ENCODE results near the gene RC3H1.

- TF ChIP-seq CTCF (IDR thresholded peaks at IDR 0.05) (no peak), REST (IDR thresholded peaks at IDR 0.05) (no peak), EP300 (IDR thresholded peaks at IDR 0.05) (no peak), HMGXB4 (CRISPR knock-in tag; IDR thresholded peaks at IDR 0.05; ENCODE audit: borderline replicate concordance) (no peak), EHMT2 (IDR thresholded peaks at IDR 0.05; ENCODE audit: low read depth) (no peak), NR3C1 (IDR thresholded peaks at IDR 0.05) (no peak), POLR2AphosphoS2 (conservative IDR thresholded peaks at IDR 0.05; ENCODE audit: low read length) (no peak), RFX5 (IDR thresholded peaks at IDR 0.05) (no peak), POLR2A (IDR thresholded peaks at IDR 0.05; ENCODE audit: low read length) (no peak), TFCP2L1 (CRISPR knock-in tag; IDR thresholded peaks at IDR 0.05) (no peak), USF2 (IDR thresholded peaks at IDR 0.05) (no peak), RAD21 (conservative IDR thresholded peaks at IDR 0.05 in 1 of 2, IDR thresholded peaks at IDR 0.05 in 1 of 2) (no peak)
Observed at GRCh38 chr1:174070614-174071013, 48.5 kb upstream of the RC3H1 start.
